Mucosa of descending colon (tissue), 3 donors: ENCODE measurements around the gene RASD2. TPM values are rescaled to one million over a fixed set of nuclear protein-coding genes. Genes with fewer than 3 reads are reported as not detected.

Experiments used
- ATAC-seq: fragments of 200-7000 bp; cut with Tn5 transposase; one replicate; pipeline ENCODE4 v1.9.1; 2020; ENCODE audit warnings: mild to moderate bottlenecking, moderate library complexity
- DNase-seq, 3 donors: peaks; one replicate each; pipeline ENCODE4 v3.0.0-alpha.2; 2020
- H3K36me3 ChIP-seq: fragments of 200-600 bp; one replicate; pipeline ENCODE4 v1.8.0; 2021; ENCODE audit warnings: low read depth, mild to moderate bottlenecking
- H3K4me1 ChIP-seq: fragments of 200-600 bp; one replicate; pipeline ENCODE4 v1.8.0; 2021; ENCODE audit warnings: low read depth, mild to moderate bottlenecking
- H3K4me3 ChIP-seq: fragments of 200-600 bp; one replicate; pipeline ENCODE4 v1.8.0; 2021; ENCODE audit warnings: mild to moderate bottlenecking
- H3K9me3 ChIP-seq: fragments of 200-600 bp; one replicate; pipeline ENCODE4 v1.8.0; 2021; ENCODE audit warnings: mild to moderate bottlenecking
- intact Hi-C, 2 donors: fragments of 100-400 bp; cut with DNase I in 1 of 2; cut with micrococcal nuclease in 1 of 2; formaldehyde crosslinking; loops; one replicate each; pipeline versions ENCODE4 v1.11.0 to v1.11.1; 2022; cut with DNase I, micrococcal nuclease
- total RNA-seq, 3 donors: library from RNA; stranded (reverse); fragmentation: NEBNext Ultra II Directional in 2 of 3; extraction: Animal tissue kit (Norgen Biotek cat#: 25700) in 2 of 3; gene quantifications; one replicate each; pipeline versions ENCODE4 v1.2.1 to v1.2.4, GENCODE V29; 2021 to 2023
- TF ChIP-seq, protein P1 (sequence below): fragments of 200-600 bp; IDR thresholded peaks from one replicate; pipeline ENCODE4 v1.8.0; 2022; ENCODE audit warnings: antibody characterized with exemption, mild to moderate bottlenecking
- donor health status: DM: no; HTN: no; CAD: no; lungs with moderate emphysema.
- donor health status: DM: no; HTN: no; CAD: no.
- donor health status: DM: no; HTN: yes; CAD: no.

The RASD2 gene
- total RNA-seq, 3 donors from 2014 or later: 11.7 to 34.0 (median 19.2) TPM

DNA sequence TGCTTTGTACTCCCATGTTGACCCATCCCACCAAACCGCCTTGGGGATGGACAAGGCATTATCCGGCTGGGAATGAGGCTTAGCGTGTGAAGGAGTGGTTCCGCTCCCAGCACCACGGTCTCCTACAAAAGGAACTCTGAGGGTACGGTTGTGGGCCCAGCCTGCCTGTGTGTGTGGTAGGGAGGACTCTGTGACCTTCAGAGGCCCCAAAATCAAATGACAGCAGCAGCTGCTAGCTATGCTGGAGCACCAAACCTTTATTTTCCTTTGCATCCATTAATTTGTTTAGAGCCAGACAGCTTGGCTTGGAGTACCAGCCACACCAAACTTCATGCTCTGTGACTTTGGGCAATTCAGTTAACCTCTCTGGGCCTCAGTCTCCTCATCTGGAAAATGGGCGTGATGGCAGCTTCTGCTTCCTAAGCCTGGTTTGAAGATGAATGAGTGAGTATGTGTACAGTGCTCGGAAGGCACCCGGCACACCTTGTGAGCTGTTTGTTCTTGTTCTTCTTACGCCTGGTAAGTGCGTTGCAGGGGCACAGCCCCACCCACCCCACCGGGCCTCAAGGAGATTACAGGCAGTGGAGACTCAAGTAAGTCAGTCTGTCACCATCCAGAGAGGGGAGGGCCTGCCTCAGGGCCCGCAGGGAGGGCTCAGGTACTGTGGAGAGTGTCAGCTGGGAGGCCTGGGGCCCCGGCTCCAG is 51.2 kb downstream of the RASD2 start:
- TF ChIP-seq, protein P1, sequence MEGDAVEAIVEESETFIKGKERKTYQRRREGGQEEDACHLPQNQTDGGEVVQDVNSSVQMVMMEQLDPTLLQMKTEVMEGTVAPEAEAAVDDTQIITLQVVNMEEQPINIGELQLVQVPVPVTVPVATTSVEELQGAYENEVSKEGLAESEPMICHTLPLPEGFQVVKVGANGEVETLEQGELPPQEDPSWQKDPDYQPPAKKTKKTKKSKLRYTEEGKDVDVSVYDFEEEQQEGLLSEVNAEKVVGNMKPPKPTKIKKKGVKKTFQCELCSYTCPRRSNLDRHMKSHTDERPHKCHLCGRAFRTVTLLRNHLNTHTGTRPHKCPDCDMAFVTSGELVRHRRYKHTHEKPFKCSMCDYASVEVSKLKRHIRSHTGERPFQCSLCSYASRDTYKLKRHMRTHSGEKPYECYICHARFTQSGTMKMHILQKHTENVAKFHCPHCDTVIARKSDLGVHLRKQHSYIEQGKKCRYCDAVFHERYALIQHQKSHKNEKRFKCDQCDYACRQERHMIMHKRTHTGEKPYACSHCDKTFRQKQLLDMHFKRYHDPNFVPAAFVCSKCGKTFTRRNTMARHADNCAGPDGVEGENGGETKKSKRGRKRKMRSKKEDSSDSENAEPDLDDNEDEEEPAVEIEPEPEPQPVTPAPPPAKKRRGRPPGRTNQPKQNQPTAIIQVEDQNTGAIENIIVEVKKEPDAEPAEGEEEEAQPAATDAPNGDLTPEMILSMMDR: no peak
- Histone ChIP-seq H3K36me3 (no peaks in the 10 kb centered on the region), H3K4me3 (no peak overlapping the region), H3K4me1 (no peaks in the 10 kb centered on the region), H3K9me3 (no peaks in the 10 kb centered on the region)
- ATAC-seq (no peak), DNase-seq (no peak)
- intact Hi-C loops: no loop called here

GRCh38 chr22:35592418-35592967 is 51.9 kb downstream of the RASD2 start:
- ATAC-seq (no peak), DNase-seq (no peak)
- intact Hi-C loops: no loop called here
- Histone ChIP-seq H3K9me3 (no peaks in the 10 kb centered on the region), H3K4me1 (no peaks in the 10 kb centered on the region), H3K4me3 (no peak overlapping the region), H3K36me3 (no peaks in the 10 kb centered on the region)
- TF ChIP-seq, protein P1: no peak

GRCh38 chr22:35593071-35593890 is 52.6 kb downstream of the RASD2 start:
- no peak overlapping the region for H3K4me3 ChIP-seq
- no peaks in the 10 kb centered on the region for H3K9me3 ChIP-seq
- no peaks in the 10 kb centered on the region for H3K36me3 ChIP-seq
- no peak for DNase-seq
- TF ChIP-seq, protein P1: no peak
- intact Hi-C loops: no loop called here
- no peaks in the 10 kb centered on the region for H3K4me1 ChIP-seq
- ATAC-seq: no peak

DNA sequence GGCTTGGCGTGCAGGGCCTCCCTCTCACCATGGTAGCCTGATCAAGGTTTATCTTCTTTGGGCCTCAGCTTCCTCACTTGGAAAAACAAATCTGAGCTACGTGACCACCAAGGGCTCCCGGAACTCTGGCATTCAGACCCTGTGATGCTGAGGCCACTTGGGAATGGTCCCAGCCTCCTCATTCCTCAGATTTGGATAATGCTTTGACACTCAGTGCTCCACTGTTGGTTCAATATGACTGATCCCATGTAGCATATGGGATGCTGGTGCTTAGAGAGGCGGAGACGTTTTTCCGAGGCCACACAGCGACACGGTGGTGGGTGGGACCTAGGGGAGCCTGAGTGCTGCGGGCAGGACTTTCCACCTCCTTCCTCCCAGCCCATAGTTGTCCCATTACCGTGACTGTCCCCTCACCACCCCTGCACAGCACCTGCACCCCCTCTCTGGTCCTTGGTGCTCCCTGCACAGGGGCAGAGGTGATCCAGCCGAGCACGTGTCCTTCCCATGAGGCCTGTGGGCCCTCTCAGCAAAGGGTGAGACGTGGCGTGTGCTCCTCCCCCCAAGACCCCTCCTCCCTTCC is 53.4 kb downstream of the RASD2 start:
- DNase-seq: no peak
- Histone ChIP-seq H3K4me3 (no peak overlapping the region), H3K9me3 (no peaks in the 10 kb centered on the region), H3K36me3 (no peaks in the 10 kb centered on the region), H3K4me1 (no peaks in the 10 kb centered on the region)
- intact Hi-C loops: no loop called here
- TF ChIP-seq, protein P1: no peak
- no peak for ATAC-seq

GRCh38 chr22:35594686-35595085 is 54.1 kb downstream of the RASD2 start:
- intact Hi-C loops: no loop called here
- ATAC-seq (no peak), DNase-seq (no peak)
- TF ChIP-seq, protein P1: no peak
- H3K9me3 ChIP-seq: no peaks in the 10 kb centered on the region
- no peak overlapping the region for H3K4me3 ChIP-seq
- no peaks in the 10 kb centered on the region for H3K4me1 ChIP-seq
- H3K36me3 ChIP-seq: no peaks in the 10 kb centered on the region
